ENCODE measurements around the gene TNRC18.
"Not testable (repeated sequence)": the region's sequence is repeated elsewhere in the genome, so short reads cannot be mapped to it uniquely, and the experiment has no call there.

Gene TNRC18

GRCh38 chr7:5260530-5261068 lies 163.0 kb downstream of the TNRC18 start:
- not testable (repeated sequence) for DNase-seq

All from NCI-H446 treated with DMSO at 0.1 percent for 48 hours (cell line).